Liver (tissue), 3 donors: Measurements from ENCODE around the gene RGMA.

Source experiments
- CTCF ChIP-seq: fragments of 150-350 bp; IDR thresholded peaks from 2 replicates; pipeline ENCODE4 v1.5.1; 2017; ENCODE audit warnings: improper control_type of control experiment, low read depth, low read length; ENCODE audit not compliant: missing input control
- SP1 ChIP-seq: IDR thresholded peaks from 2 replicates; pipeline ENCODE4 v1.6.1; 2018; ENCODE audit warnings: antibody characterized with exemption, mild to moderate bottlenecking
- donor health status: healthy.
- donor health status: healthy.

- TF ChIP-seq CTCF: no peak
- TF ChIP-seq SP1: no peak
These were observed 47.9 kb downstream of the RGMA start for GRCh38 chr15:93041159-93041547.
